Calu3 (cell line): ENCODE measurements around the gene FBXO34. TPM values are rescaled to one million over a fixed set of nuclear protein-coding genes. Genes with fewer than 3 reads are reported as not detected.

ENCODE experiments used
- BruUV-seq: library from RNA; stranded (reverse); fragments of 400-500 nt; replicated peaks from 2 replicates; lab custom pipeline; 2021; lab: Mats Ljungman, UMichigan
- CTCF ChIA-PET: fragments of 300-600 bp; sonication (Branson Sonifier 250); formaldehyde crosslinking; loops from one replicate; lab custom pipeline; 2022; ENCODE audit warnings: antibody characterized with exemption; lab: Charles Lee
- DNase-seq: peaks from one replicate; pipeline ENCODE4 v3.0.0; 2022
- H3K27ac Mint-ChIP-seq: one replicate; pipeline ENCODE4 v1.8.0; 2022; ENCODE audit warnings: mixed read lengths; ENCODE audit not compliant: unreplicated experiment
- H3K27me3 Mint-ChIP-seq: one replicate; pipeline ENCODE4 v1.8.0; 2022; ENCODE audit warnings: mixed read lengths; ENCODE audit not compliant: unreplicated experiment
- H3K36me3 Mint-ChIP-seq: one replicate; pipeline ENCODE4 v1.8.0; 2022; ENCODE audit warnings: mild to moderate bottlenecking, moderate library complexity, mixed read lengths; ENCODE audit not compliant: insufficient read depth, unreplicated experiment
- H3K4me1 Mint-ChIP-seq: one replicate; pipeline ENCODE4 v1.8.0; 2022; ENCODE audit warnings: mild to moderate bottlenecking, low read depth, mixed read lengths; ENCODE audit not compliant: unreplicated experiment
- H3K4me3 Mint-ChIP-seq: one replicate; pipeline ENCODE4 v1.8.0; 2022; ENCODE audit warnings: mild to moderate bottlenecking, low read depth, moderate library complexity, mixed read lengths; ENCODE audit not compliant: unreplicated experiment
- H3K9me3 Mint-ChIP-seq: one replicate; pipeline ENCODE4 v1.8.0; 2022; ENCODE audit warnings: low read depth, mixed read lengths; ENCODE audit not compliant: unreplicated experiment
- intact Hi-C: fragments of 100-400 bp; cut with micrococcal nuclease; formaldehyde crosslinking; loops from one replicate; pipeline ENCODE4 v1.10.0; 2022; ENCODE audit not compliant: unreplicated experiment
- total RNA-seq: library from RNA; stranded (reverse); gene quantifications from 2 replicates; pipeline ENCODE4 v1.2.3, GENCODE V29; 2022
- TF ChIP-seq, protein P1 (sequence below): fragments of 200-600 bp; IDR thresholded peaks from one replicate; pipeline ENCODE4 v1.8.0; 2022; ENCODE audit warnings: antibody characterized with exemption; ENCODE audit not compliant: unreplicated experiment

FBXO34 gene
- total RNA-seq, 1 experiment from 2014 or later: 30.0 TPM

DNA sequence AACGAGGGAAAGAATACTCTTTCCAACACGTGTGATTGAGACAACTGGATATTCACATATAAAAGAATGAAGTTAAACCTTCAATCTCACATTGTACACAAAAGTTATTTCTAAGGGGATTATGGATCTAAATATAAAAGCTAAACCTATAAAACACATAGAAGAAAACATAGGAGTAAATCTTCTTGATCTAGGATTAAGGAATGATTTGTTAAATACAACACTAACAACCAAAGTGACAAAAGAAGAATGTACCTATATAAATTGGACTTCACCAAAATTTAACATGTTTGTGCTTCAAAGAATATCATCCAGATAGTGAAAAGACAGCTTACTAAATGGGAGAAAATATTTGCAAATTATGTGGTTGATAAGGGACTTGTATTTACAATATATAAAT is 43.0 kb upstream of the FBXO34 start:
- Mint-ChIP-seq H3K27ac (no peak overlapping the region), H3K27me3 (peaks cover 17% of the 10 kb centered on the region), H3K4me3 (no peak overlapping the region), H3K36me3 (no peaks in the 10 kb centered on the region), H3K4me1 (no peaks in the 10 kb centered on the region), H3K9me3 (no peaks in the 10 kb centered on the region)
- CTCF ChIA-PET: interaction anchor here (0.6 kb wide), 1 partner anchor 52 kb away, joined by 3 read pairs; no protein-coding TSS in a partner anchor
- intact Hi-C loops: no loop called here
- TF ChIP-seq, protein P1, sequence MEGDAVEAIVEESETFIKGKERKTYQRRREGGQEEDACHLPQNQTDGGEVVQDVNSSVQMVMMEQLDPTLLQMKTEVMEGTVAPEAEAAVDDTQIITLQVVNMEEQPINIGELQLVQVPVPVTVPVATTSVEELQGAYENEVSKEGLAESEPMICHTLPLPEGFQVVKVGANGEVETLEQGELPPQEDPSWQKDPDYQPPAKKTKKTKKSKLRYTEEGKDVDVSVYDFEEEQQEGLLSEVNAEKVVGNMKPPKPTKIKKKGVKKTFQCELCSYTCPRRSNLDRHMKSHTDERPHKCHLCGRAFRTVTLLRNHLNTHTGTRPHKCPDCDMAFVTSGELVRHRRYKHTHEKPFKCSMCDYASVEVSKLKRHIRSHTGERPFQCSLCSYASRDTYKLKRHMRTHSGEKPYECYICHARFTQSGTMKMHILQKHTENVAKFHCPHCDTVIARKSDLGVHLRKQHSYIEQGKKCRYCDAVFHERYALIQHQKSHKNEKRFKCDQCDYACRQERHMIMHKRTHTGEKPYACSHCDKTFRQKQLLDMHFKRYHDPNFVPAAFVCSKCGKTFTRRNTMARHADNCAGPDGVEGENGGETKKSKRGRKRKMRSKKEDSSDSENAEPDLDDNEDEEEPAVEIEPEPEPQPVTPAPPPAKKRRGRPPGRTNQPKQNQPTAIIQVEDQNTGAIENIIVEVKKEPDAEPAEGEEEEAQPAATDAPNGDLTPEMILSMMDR: no peak
- no peak for DNase-seq
- no TSS peak for BruUV-seq

DNA sequence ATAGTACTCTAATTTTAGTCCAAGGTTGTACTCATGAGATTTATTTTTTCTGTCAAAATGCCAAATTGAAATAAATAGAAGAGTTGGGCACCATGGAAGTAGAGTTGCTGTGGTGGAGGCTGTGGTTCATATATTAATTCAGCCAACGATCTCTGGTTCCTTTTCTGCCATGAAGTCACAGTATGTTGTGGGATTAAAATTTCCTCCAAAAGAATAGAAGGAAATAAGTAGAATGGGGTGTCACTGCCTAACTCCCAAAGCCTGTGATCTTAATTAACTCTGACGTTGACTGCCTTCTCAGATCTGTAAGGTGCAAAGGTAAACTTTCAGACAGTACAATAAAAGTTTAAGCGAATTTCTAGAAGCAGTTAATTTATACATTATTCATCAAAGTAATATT is 37.6 kb upstream of the FBXO34 start:
- no peak for DNase-seq
- H3K4me3 Mint-ChIP-seq: no peak overlapping the region
- no TSS peak for BruUV-seq
- no peak overlapping the region for H3K27ac Mint-ChIP-seq
- TF ChIP-seq, protein P1: no peak
- intact Hi-C loops: no loop called here
- H3K27me3 Mint-ChIP-seq: peaks cover 45% of the 10 kb centered on the region
- H3K36me3 Mint-ChIP-seq: no peaks in the 10 kb centered on the region
- no peaks in the 10 kb centered on the region for H3K4me1 Mint-ChIP-seq
- CTCF ChIA-PET: no interaction called here
- no peaks in the 10 kb centered on the region for H3K9me3 Mint-ChIP-seq

DNA sequence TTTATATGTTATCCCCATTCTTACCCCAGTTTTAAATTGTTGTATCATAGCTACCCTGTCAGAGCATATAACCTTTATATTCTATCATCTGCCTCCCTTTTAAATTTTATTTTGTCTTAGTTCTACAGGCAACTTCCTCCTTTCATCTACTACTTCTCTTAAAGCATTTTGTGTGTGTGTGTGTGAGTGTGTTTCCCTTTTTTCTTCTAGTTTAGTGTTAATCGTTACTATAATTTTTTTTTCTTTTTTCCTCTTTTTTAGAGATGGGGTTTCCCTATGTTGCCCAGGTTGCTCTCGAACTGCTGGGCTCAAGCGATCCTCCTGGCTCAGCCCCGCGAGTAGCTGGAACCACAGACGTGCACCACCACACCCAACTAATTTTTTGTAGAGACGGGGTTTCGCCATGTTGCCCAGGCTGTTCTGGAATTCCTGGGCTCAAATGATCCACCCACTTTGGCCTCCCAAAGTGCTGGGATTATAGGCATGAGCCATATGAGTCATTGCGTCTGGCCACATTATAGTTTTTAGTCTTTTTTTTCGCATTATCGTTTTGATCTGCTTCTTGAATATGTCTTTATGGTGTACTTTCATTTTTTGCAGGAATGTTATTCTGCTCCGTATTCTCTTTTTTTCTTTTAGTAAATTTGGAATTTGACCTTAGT is 33.1 kb upstream of the FBXO34 start:
- BruUV-seq: no TSS peak
- CTCF ChIA-PET: no interaction called here
- intact Hi-C loops: no loop called here
- Mint-ChIP-seq H3K27me3 (peaks cover 42% of the 10 kb centered on the region), H3K4me3 (no peak overlapping the region), H3K27ac (no peak overlapping the region), H3K9me3 (no peaks in the 10 kb centered on the region), H3K36me3 (no peaks in the 10 kb centered on the region), H3K4me1 (no peaks in the 10 kb centered on the region)
- no peak for DNase-seq
- TF ChIP-seq, protein P1: no peak

DNA sequence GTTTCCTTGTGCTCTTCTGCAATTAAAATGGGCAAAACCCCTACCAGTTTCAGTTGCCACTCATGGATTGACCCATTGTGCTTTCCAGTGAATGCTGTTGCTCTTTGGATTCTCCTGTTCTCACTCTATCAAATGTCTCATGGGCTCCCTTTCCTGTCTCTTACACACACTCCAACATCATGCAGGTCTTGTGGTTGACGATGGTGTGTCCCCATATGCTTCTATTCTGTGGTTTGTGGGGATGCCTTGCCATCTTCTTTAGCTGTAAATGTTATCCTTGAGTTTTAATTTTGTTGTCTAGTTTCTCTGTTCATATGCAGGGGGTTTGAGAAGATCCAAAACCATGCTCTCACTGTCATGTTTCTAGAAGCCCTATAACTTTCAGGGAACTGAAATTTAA is 31.9 kb upstream of the FBXO34 start:
- no peak for DNase-seq
- no peaks in the 10 kb centered on the region for H3K4me1 Mint-ChIP-seq
- no TSS peak for BruUV-seq
- H3K27me3 Mint-ChIP-seq: peaks cover 37% of the 10 kb centered on the region
- H3K4me3 Mint-ChIP-seq: no peak overlapping the region
- intact Hi-C loops: no loop called here
- H3K27ac Mint-ChIP-seq: no peak overlapping the region
- no peaks in the 10 kb centered on the region for H3K9me3 Mint-ChIP-seq
- no peaks in the 10 kb centered on the region for H3K36me3 Mint-ChIP-seq
- TF ChIP-seq, protein P1: no peak
- CTCF ChIA-PET: no interaction called here
